Measurements from ENCODE around the gene NSUN6. TPM values are rescaled to one million over a fixed set of nuclear protein-coding genes. Genes with fewer than 3 reads are reported as not detected.
A peak's percentile ranks its signal among the peaks of the same experiment; 100 is the strongest.
"Not testable (repeated sequence)": the region's sequence is repeated elsewhere in the genome, so short reads cannot be mapped to it uniquely, and the experiment has no call there.

The NSUN6 gene
- total RNA-seq, 1 donor from 2014 or later, result 10.9 TPM

GRCh38 chr10:18647945-18648344, 3.4 kb downstream of the NSUN6 start:
- ATAC-seq, result no peak
- DNase-seq, result no peak
- Histone ChIP-seq H3K27ac (no peak overlapping the region), H3K4me3 (no peak overlapping the region), H3K27me3 (no peaks in the 10 kb centered on the region), H3K4me1 (peaks cover 13% of the 10 kb centered on the region), H3K9me3 (no peaks in the 10 kb centered on the region), H3K36me3 (peaks cover 5% of the 10 kb centered on the region)
- no peak for TF ChIP-seq CTCF (IDR thresholded peaks at IDR 0.05)
- intact Hi-C loops (cut with DNase I), result no loop called here

GRCh38 chr10:18647151-18647550, 4.2 kb downstream of the NSUN6 start:
- intact Hi-C loops (cut with DNase I), result no loop called here
- TF ChIP-seq CTCF (IDR thresholded peaks at IDR 0.05), result no peak

DNA sequence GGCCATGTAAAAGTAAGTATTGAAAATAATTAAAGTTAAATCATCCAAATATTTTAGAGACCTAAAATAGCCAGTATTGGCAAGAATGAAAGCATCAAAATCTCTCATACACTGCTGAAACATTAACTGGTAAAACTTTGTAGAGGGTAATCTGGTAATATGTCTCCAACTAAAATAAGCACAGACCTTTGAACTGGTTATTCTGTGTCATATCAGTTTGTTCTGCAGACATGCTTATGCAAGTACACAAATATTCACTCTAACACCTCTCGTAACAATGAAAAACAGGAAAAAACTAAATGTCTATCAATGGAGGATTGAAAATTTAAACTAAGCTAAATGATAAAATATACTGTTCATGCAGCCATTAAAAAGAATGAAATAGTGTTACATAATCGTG, 11.7 kb downstream of the NSUN6 start:
- H3K4me1 ChIP-seq; ATAC-seq; DNase-seq; H3K27me3 ChIP-seq; H3K27ac ChIP-seq; H3K4me3 ChIP-seq; H3K36me3 ChIP-seq; H3K9me3 ChIP-seq; intact Hi-C loops (cut with DNase I): not testable (repeated sequence)

More at GRCh38 chr10:18647151-18647550, 4.2 kb downstream of the NSUN6 start:
- H3K4me1 ChIP-seq, result peaks cover 13% of the 10 kb centered on the region
- H3K9me3 ChIP-seq, result no peaks in the 10 kb centered on the region
- no peak for DNase-seq
- no peak for ATAC-seq
- no peak overlapping the region for H3K27ac ChIP-seq
- no peak overlapping the region for H3K4me3 ChIP-seq
- no peaks in the 10 kb centered on the region for H3K27me3 ChIP-seq
- H3K36me3 ChIP-seq, result peaks cover 9% of the 10 kb centered on the region

GRCh38 chr10:18637400-18637799, 14.0 kb downstream of the NSUN6 start:
- intact Hi-C loops (cut with DNase I); H3K4me1 ChIP-seq; H3K36me3 ChIP-seq; H3K27ac ChIP-seq; ATAC-seq; H3K9me3 ChIP-seq; H3K4me3 ChIP-seq; DNase-seq; H3K27me3 ChIP-seq: not testable (repeated sequence)

- no peak for TF ChIP-seq CTCF (IDR thresholded peaks at IDR 0.05)
- no peak overlapping the region for H3K27ac ChIP-seq
- no peaks in the 10 kb centered on the region for H3K4me1 ChIP-seq
- no peaks in the 10 kb centered on the region for H3K27me3 ChIP-seq
- intact Hi-C loops (cut with DNase I), result no loop called here
- H3K4me3 ChIP-seq, result no peak overlapping the region
- DNase-seq, result no peak
- H3K36me3 ChIP-seq, result no peaks in the 10 kb centered on the region
- H3K9me3 ChIP-seq, result no peaks in the 10 kb centered on the region
- no peak for ATAC-seq
Measured at GRCh38 chr10:18635995-18636394, 15.4 kb downstream of the NSUN6 start.

DNA sequence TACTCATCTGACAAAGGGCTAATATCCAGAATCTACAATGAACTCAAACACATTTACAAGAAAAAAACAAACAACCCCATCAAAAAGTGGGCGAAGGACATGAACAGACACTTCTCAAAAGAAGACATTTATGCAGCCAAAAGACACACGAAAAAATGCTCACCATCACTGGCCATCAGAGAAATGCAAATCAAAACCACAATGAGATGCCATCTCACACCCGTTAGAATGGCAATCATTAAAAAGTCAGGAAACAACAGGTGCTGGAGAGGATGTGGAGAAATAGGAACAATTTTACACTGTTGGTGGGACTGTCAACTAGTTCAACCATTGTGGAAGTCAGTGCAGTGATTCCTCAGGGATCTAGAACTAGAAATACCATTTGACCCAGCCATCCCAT, 18.9 kb downstream of the NSUN6 start:
- H3K27ac ChIP-seq; ATAC-seq; H3K9me3 ChIP-seq; DNase-seq; H3K27me3 ChIP-seq; H3K4me1 ChIP-seq; H3K4me3 ChIP-seq; intact Hi-C loops (cut with DNase I); H3K36me3 ChIP-seq: not testable (repeated sequence)

DNA sequence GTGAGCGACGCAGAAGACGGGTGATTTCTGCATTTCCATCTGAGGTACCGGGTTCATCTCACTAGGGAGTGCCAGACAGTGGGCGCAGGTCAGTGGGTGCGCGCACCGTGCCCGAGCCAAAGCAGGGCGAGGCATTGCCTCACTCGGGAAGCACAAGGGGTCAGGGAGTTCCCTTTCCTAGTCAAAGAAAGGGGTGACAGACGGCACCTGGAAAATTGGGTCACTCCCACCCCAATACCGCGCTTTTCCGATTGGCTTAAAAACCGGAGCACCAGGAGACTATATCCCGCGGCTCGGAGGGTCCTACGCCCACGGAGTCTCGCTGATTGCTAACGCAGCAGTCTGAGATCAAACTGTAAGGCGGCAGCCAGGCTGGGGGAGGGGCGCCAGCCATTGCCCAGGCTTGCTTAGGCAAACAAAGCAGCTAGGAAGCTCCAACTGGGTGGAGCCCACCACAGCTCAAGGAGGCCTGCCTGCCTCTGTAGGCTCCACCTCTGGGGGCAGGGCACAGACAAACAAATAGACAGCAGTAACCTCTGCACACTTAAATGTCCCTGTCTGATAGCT, 23.9 kb downstream of the NSUN6 start:
- H3K9me3 ChIP-seq; H3K36me3 ChIP-seq; H3K4me1 ChIP-seq; ATAC-seq; H3K27me3 ChIP-seq; intact Hi-C loops (cut with DNase I): not testable (repeated sequence)
- Histone ChIP-seq H3K27ac (peak overlapping the region; percentile 72), H3K4me3 (peak overlapping the region; percentile 59)
- peak; percentile 88 for DNase-seq

DNA sequence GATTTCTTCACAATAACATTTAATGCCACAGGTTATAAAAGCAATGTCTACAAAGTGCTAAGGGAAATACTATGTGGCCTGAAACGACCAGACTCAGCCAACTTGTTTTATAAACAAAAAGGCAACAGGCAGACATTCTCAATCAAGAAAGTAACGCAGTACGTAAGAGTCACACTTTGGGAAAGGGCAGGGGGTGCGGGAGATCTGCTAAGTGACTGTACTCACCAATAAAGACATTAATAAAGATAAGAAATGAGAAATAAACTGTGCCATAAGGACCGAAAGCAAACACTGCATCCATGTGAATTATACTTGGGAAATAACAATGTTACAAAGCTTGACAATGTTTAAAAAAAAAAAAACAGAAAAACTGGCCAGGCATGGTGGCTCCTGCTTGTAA, 25.5 kb downstream of the NSUN6 start:
- intact Hi-C loops (cut with DNase I), result no loop called here
- Histone ChIP-seq H3K36me3 (peaks cover 5% of the 10 kb centered on the region), H3K4me1 (no peaks in the 10 kb centered on the region), H3K4me3 (no peak overlapping the region), H3K9me3 (no peaks in the 10 kb centered on the region), H3K27ac (no peak overlapping the region), H3K27me3 (no peaks in the 10 kb centered on the region)
- TF ChIP-seq CTCF (IDR thresholded peaks at IDR 0.05), result no peak
- no peak for ATAC-seq
- DNase-seq, result no peak

DNA sequence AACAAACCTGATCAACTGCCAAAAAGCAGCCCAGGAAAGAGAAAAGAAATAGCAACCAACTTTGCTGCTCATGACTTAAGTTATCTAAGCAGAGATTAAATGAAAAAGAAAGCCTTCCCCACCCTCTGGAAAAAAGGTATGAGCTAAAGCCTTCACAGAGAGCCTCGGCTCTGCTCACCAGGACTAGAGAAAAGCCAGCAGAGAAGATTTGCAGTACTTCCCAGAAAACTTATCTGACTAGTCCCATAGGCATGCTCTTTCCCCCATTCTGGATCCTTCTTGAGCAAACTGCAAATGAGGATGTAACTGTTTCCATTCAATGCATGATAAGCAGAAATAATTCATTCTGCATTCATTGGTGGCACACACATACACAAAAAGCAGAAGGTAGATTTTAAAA, 27.7 kb downstream of the NSUN6 start:
- not testable (repeated sequence) for DNase-seq, H3K27me3 ChIP-seq

More for the DNA sequence above, 27.7 kb downstream of the NSUN6 start:
- H3K4me3 ChIP-seq; H3K9me3 ChIP-seq; H3K4me1 ChIP-seq; ATAC-seq; H3K36me3 ChIP-seq; H3K27ac ChIP-seq; intact Hi-C loops (cut with DNase I): not testable (repeated sequence)
